ENCODE measurements around the gene BEST1.

BEST1 gene

DNA sequence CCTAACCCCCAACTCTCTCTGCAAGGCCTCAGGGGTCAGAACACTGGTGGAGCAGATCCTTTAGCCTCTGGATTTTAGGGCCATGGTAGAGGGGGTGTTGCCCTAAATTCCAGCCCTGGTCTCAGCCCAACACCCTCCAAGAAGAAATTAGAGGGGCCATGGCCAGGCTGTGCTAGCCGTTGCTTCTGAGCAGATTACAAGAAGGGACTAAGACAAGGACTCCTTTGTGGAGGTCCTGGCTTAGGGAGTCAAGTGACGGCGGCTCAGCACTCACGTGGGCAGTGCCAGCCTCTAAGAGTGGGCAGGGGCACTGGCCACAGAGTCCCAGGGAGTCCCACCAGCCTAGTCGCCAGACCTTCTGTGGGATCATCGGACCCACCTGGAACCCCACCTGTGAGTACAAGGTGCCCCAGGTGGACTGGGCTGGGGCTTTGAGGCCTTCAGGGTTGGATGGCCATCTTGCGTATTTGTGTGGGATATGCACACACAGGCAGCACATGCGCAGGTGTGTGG is at the start of gene BEST1:
Gene BEST1, plus strand, starts transcription at position 317 of the 513 bp plus-strand sequence. CDS start 1,456 bp downstream, outside the sequence.
- DNase-seq = no peak

DNA sequence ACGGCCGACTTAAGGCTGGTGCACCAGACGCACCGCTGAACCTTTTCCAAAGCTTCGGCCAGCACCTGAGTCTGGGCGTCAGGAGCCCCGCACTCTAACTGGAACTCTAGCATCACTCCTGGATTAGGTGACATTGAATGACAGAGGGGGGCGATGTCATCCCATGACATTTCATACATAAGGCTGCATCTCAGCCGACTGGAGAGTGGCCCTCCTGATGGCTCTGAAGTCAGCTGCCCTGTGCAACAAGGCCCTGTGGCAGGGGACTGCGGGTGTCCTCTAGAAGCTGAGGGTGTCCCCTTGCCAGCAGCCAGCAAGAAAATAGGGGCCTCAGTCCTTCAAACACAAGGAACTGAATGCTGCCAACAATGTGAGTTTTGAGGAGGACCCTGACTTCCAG is 48.8 kb upstream of the BEST1 start:
- DNase-seq = no peak

GRCh38 chr11:61902313-61902712 is 47.8 kb upstream of the BEST1 start:
- DNase-seq = no peak

GRCh38 chr11:61903845-61904244 is 46.3 kb upstream of the BEST1 start:
- no peak for DNase-seq

- DNase-seq = no peak
Measured at GRCh38 chr11:61904539-61905048, 45.6 kb upstream of the BEST1 start.

DNA sequence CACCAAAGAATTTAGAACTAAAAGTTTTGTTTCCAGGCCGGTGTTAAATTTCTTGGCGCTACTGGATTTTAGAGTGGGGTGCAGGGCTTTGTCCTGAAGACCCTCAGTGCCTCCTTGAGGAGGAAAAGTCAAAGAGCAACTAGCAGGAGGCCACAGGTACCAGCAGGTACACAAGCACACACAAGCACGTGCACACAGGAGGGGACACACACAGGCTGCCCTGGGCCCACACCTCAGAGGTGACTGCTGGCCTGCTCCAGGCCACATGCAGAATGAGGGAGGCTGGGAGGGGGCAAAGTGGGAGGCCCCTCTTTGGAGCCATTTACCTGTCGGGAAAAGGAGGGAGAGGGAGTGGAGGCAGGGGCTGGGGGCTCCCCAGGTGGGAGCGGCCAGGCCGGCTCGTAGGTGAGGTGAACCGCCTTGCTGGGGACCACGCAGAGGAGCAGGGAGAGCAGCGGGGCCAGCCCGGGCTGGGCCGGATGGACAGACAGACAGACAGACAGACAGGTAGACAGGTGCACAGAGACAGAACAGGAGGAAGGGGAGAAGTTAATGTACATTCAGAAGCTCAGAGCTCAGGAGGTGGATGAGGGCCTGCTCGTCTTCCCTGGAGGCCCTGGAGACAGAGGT is 45.0 kb upstream of the BEST1 start:
- DNase-seq = no peak

DNA sequence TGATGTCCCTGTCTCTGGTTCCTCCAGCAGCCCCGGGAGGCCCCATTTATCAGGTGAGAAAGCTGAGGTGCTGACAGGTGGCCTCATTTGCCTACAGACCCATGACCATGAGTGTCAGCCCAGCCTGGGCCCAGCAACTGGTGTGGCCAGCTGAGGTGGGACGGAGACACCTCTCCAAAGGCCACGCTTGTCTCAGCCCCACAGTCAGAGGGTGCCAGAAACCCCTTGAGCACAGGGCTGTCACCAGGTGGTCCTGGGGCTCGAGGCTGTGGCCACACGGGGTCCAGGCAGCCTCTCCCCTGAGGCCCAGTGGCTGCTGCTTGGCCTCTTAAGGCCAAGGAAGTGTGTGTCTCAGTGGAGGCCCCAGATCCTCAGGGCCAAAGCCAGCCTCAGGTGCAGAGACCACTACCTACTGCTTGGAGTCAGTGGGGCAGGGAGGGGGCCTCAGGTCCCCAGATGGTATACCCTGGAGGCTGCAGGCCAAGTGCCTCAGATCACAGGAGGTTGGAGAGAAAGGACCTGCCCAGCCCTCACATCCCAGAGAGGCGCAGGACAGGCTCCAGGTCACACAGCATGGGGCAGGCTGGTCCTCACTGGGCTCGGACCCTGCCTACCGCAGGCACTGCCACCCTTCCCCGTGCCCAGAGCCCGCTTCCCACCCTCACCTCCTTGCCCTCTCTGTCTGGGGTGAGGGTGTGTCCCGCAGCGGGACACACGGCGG is 44.2 kb upstream of the BEST1 start:
- DNase-seq = no peak

GRCh38 chr11:61906522-61906909 is 43.6 kb upstream of the BEST1 start:
- no peak for DNase-seq

DNA sequence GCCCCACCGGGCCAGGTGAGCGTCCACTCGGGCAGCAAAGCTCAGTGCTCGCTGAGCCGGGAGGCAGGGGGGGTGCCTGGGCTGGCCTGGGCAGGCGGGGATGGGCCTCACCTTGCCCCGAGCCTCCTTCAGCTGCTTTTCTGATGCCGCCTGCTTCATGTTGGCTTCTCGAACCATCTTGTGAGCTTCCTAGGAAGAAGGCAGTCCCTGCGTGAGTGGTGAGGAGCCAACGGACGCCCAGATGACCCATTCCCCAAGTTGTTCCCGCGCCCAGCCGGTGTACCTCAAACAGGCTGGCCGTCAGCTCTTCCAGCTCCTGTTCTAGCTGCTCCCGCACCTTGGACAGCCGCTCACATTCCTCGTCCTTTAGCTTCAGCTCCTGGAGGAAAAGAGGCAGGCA is 42.9 kb upstream of the BEST1 start:
- no peak for DNase-seq

DNA sequence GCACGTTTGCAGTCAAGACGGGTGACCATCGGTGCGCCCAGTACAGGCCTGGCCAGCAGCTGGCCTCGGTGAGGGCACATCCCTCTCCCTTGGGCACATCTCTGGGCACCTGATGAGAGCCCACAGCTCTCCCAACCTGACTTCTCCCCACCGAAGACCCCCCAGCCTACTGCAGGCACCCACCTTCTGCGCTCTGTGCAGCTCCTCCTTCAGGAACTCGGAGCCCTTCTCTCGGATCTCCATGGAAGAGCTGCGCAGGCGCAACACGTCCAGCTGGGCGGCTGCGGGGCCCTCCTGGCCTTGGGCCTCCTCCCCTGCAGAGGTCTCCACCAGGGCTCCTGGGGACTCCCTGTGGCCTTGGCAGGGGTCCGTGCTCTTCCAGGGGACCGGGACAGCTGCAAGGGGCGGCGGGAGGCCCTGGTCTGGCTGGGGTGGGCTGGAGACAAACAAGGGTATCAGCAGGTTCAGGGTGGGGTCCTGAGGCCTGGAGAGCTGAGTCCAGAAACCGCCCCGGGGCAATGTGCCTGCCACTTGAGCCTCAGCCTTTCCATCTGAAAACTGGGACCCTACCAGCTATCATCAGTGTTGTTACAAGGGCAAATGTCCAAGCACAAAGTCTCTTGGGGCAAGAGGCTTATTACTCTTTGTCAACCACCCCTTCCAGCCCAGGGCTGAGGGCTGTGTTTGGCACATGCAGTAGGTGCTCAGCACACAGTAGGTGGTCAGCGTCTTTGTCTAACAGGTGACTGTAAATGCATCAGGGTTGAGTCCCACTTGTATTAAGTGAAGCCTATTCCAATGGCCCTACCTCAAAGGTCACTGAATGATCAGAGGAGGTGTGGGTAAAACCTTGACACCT is 42.1 kb upstream of the BEST1 start:
- no peak for DNase-seq

DNA sequence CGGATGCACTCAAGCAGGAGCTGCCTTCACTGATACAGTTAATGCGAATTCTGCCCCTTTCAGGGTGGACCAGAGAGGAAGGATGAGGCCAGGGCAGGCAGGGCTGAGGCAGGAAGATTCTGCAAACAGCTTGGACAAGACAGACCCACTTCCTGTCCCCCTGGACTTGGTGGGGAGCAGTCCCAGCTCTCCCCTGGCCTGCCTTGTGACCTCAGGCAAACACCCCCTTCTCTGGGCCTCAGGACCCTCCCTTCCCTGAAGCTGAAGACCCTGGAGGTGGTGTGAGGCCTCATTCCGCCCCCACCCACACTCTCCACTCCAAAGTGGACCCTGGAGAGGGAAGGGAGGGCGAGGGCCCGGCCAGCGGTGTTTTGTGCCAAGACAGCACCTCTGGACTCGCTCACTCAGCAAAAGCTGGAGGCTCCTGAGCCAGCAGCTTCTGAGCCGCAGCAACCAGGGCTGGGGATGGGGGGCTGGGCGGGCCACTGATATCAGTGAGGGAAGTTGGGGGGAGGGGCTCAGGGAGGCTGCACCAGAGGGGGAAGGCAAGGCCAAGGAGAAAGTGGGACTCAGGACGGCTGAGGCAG is 41.3 kb upstream of the BEST1 start:
- DNase-seq = no peak

DNA sequence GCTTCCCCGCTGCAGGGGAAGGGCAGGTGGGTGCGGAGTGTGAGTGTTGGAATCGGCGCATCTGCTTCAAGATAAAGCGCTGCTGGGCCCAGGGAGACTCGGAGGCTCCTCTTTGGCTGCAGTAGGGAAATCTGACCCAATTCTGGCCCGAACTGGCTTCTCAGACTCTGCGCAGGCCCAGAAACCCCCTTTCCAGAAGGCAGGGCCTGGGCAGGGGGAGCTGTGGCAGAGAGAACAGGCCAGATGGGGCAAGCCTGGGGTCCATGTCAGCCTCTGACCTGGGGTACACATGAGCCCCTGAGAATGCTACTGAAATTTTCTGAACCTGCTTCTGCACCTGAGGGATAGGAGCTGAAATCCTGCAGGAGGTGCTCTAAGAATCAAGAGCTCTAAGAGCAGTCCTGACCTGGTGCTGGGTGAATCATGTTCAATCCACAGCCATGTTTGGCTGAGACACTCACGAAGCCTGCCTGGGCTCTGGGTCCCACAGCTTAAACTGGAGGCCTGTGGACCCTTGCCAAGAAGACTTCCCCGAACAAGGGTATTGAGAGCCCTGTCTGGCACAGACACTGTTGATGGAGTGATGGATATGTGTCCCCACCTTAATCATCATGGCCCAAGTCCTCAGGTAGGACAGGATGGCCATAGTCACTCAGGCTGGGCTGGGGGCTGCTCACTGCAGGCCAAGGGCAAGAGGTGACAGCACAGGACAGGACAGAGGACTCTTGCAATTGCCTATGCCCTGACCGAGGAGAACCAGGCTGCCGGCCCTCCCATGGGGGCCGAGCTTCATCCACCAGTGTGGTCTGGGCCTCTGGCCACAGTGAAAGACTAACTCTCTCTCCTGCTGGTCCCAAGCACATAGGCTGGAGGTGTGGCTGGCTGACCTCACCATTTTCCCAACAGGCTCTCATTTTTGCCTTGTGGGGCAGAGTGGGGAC is 39.7 kb upstream of the BEST1 start:
- DNase-seq = no peak

DNA sequence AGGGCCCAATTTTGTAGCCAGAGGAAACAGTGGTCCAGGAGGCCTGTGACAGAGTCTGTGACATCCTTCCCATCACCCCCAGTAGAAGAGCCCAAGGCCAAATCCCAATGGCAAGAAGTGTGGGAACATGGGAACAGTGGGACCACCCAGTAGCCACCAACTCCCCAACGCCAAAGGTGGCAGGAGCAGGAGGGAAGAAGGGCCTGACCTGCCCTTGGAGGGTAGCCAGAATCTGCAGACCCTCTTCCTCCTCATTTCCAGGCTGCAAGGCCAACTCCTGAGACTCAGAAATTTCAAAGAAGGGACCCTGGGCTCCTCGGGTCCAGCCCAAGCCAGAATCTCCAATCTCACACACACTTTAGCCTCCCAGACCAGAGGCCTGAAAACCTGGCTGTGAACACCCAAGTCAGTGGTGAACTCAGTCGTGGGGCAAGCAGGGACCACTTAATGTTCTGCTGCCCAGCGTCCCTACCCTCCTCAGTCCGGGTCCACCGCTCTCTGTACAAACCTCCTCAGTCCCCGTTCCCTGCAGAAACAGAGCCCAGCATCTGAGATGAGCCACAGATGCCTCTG is 38.9 kb upstream of the BEST1 start:
- DNase-seq = no peak

DNA sequence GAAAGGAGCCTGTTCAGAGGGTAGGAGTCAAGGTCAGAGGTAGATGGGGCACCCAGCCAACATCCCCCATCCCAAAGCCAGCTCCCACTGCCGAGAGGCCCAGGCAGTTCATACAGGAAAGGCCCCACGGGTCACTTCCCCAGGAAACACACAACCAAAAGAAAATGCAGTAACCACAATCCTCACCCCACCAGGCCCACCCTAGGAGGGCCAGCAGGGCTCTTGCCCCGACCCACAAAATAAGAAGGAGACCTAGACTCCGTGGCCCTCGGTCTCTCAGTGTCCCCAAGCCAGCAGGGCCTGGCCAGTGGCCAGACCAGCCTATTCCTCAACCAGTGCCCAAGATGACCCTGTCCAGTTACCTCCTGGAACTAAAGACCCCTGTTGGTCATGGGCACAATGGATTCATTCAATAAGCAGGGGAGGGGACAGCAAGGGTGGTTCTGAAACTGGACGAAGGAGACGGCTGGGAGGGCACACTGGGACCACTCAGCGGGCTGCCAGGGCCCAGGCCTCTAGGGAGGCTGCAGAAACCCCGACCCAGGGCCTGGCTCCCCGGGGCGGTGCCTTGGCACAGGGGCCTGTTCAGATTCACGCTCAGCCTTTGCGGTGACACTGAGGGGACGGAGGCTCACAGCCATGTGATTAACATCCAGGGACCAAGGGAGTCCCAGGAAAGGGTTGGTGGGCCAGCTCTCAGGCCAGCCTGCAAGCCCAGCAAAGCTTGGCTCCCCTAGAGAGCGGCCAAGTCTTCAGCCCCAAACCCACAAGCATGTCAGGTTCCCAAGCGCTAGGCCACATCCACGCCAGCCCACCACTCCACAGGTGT is 38.2 kb upstream of the BEST1 start:
- no peak for DNase-seq

DNA sequence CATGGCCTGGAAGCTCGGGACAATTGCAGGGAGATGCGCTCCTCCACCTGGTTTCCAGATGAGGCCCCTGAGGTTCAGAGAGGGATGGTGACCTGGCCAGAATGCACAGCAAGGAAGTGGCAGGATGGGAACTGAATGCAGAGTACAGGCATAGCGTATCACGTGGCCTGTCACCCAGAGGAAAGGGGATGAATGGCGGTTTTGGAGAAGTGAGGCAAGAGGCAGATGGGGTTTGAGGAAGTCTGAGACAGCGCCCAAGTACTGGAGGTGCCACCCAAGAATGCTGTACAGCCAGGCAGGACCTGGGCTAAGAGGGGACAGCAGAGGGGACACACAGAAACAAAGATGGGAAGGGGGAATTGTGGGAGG is 37.6 kb upstream of the BEST1 start:
- no peak for DNase-seq

DNA sequence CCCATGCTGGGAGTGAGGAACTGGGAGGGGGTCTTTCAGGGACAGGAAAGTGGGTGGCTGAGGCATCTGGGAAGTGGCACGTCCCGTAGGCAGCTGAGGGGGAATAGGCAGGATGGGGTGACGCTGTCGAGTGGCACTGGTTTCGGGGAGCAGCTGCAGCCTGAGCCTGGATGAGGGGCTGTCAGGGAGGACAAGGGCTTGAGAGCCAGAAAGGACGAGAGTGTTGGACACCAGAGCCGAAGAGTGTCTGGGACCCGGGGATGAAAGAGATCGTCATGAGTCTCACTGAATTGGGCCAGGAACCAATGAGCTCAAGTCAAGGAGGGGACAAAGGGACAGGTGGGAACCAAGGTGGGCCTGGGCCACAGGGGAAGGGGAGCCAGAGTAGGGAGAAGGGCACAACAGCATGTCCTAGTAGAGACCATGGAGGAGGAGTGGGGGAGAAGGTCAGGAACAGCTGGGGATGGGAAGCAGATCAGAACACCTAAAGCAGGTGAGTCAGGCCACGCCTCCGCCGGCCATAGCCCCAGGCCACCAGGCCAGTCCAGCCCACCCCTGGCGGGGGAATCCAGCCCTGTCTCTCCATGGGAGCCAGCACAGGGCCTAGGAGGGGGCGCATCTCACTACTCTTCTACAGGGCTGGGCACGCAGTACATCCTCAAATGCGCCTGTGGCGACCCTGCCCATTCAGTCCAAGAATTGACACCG is 37.0 kb upstream of the BEST1 start:
- DNase-seq = no peak

- DNase-seq = no peak
Measured at GRCh38 chr11:61913699-61914395, 36.3 kb upstream of the BEST1 start.

- DNase-seq = no peak
Measured at GRCh38 chr11:61914471-61915171, 35.5 kb upstream of the BEST1 start.

All from NCI-H524 treated with DMSO at 0.1 percent for 48 hours (cell line).